Measurements from ENCODE around the gene TSPAN18. TPM values are rescaled to one million over a fixed set of nuclear protein-coding genes. Genes with fewer than 3 reads are reported as not detected.

TSPAN18 gene
- total RNA-seq, 1 donor from 2014 or later: 31.7 TPM

- Mint-ChIP-seq H3K4me3 (ENCODE audit: unreplicated experiment) (peak overlapping the region; percentile 35), H3K9me3 (ENCODE audit: unreplicated experiment) (no peaks in the 10 kb centered on the region), H3K36me3 (ENCODE audit: low read depth, unreplicated experiment) (peaks cover 2% of the 10 kb centered on the region), H3K4me1 (ENCODE audit: low read depth, unreplicated experiment) (peaks cover 15% of the 10 kb centered on the region), H3K27ac (ENCODE audit: unreplicated experiment) (no peak overlapping the region), H3K27me3 (ENCODE audit: low read depth, unreplicated experiment) (peaks cover 16% of the 10 kb centered on the region)
- Histone ChIP-seq H3K9me3 (ENCODE audit: insufficient read depth, low read depth, low read length) (no peaks in the 10 kb centered on the region), H3K4me1 (ENCODE audit: insufficient read depth, low read length) (no peaks in the 10 kb centered on the region), H3K4me3 (ENCODE audit: insufficient read depth, low read depth, low read length) (no peak overlapping the region), H3K79me2 (ENCODE audit: insufficient read depth, low read length) (no peaks in the 10 kb centered on the region), H2AFZ (ENCODE audit: low read depth, low read length) (no peak overlapping the region), H3K9ac (ENCODE audit: low read length) (no peak overlapping the region), H3K36me3 (ENCODE audit: insufficient read depth, low read length) (no peaks in the 10 kb centered on the region), H3K4me2 (ENCODE audit: low read length) (no peak overlapping the region), H3K27me3 (ENCODE audit: insufficient read depth, low read length) (peaks cover 10% of the 10 kb centered on the region), H4K20me1 (ENCODE audit: insufficient read depth, low read length) (peaks cover 5% of the 10 kb centered on the region), H3K27ac (ENCODE audit: low read depth, low read length) (no peak overlapping the region)
- TF ChIP-seq CTCF (IDR thresholded peaks at IDR 0.05; ENCODE audit: insufficient read depth, low read depth, low read length): no peak
- TF ChIP-seq EZH2 (IDR thresholded peaks at IDR 0.05; ENCODE audit: insufficient read depth, low read length): no peak
- FAIRE-seq (no peak), DNase-seq (ENCODE audit: low read depth) (no peak)
Measured at GRCh38 chr11:44979543-44980399, 253.0 kb downstream of the TSPAN18 start.

GRCh38 chr11:44980533-44981427 lies 254.0 kb downstream of the TSPAN18 start:
- peaks cover 5% of the 10 kb centered on the region for H4K20me1 ChIP-seq (ENCODE audit: insufficient read depth, low read length)
- Mint-ChIP-seq H3K27ac (ENCODE audit: unreplicated experiment) (no peak overlapping the region), H3K27me3 (ENCODE audit: low read depth, unreplicated experiment) (peaks cover 24% of the 10 kb centered on the region), H3K4me3 (ENCODE audit: unreplicated experiment) (no peak overlapping the region), H3K36me3 (ENCODE audit: low read depth, unreplicated experiment) (peaks cover 2% of the 10 kb centered on the region), H3K9me3 (ENCODE audit: unreplicated experiment) (no peaks in the 10 kb centered on the region), H3K4me1 (ENCODE audit: low read depth, unreplicated experiment) (peaks cover 15% of the 10 kb centered on the region)
- no peak overlapping the region for H2AFZ ChIP-seq (ENCODE audit: low read depth, low read length)
- H3K36me3 ChIP-seq (ENCODE audit: insufficient read depth, low read length): no peaks in the 10 kb centered on the region
- H3K27me3 ChIP-seq (ENCODE audit: insufficient read depth, low read length): peaks cover 10% of the 10 kb centered on the region
- no peak overlapping the region for H3K4me3 ChIP-seq (ENCODE audit: insufficient read depth, low read depth, low read length)
- H3K4me2 ChIP-seq (ENCODE audit: low read length): no peak overlapping the region
- no peaks in the 10 kb centered on the region for H3K4me1 ChIP-seq (ENCODE audit: insufficient read depth, low read length)
- DNase-seq (ENCODE audit: low read depth) (no peak), FAIRE-seq (no peak)
- no peaks in the 10 kb centered on the region for H3K9me3 ChIP-seq (ENCODE audit: insufficient read depth, low read depth, low read length)
- no peaks in the 10 kb centered on the region for H3K79me2 ChIP-seq (ENCODE audit: insufficient read depth, low read length)
- H3K27ac ChIP-seq (ENCODE audit: low read depth, low read length): no peak overlapping the region
- no peak overlapping the region for H3K9ac ChIP-seq (ENCODE audit: low read length)
- TF ChIP-seq CTCF (IDR thresholded peaks at IDR 0.05; ENCODE audit: insufficient read depth, low read depth, low read length) (no peak), EZH2 (IDR thresholded peaks at IDR 0.05; ENCODE audit: insufficient read depth, low read length) (no peak)

Other genes with a start within 250 kb of the TSPAN18 start
- gene CD82, start 161.3 kb upstream of the TSPAN18 start, total RNA-seq: 74.5 and 90.6 TPM in 2 replicates
- 96.8 and 101 TPM in 2 replicates for gene TP53I11, start 223.9 kb downstream of the TSPAN18 start, total RNA-seq